IPS-20b (cell line): Measurements from ENCODE around the gene CLGN.
"Not testable (repeated sequence)": the region's sequence is repeated elsewhere in the genome, so short reads cannot be mapped to it uniquely, and the experiment has no call there.

ENCODE experiments used
- H3K27ac ChIP-seq: one replicate; pipeline ENCODE4 v1.5.1; 2013; ENCODE audit warnings: low read length
- H3K27me3 ChIP-seq: 2 replicates; pipeline ENCODE4 v1.6.1; 2013; ENCODE audit warnings: mild to moderate bottlenecking, low read length, inconsistent platforms; ENCODE audit not compliant: insufficient read depth
- H3K36me3 ChIP-seq: 2 replicates; pipeline ENCODE4 v1.6.1; 2013; ENCODE audit warnings: low read depth, mild to moderate bottlenecking, inconsistent platforms, low read length, moderate library complexity; ENCODE audit not compliant: insufficient read depth
- H3K4me1 ChIP-seq: 2 replicates; pipeline ENCODE4 v1.6.1; 2013; ENCODE audit warnings: mild to moderate bottlenecking, control low read depth, inconsistent platforms, low read length, moderate library complexity; ENCODE audit not compliant: insufficient read depth
- H3K4me3 ChIP-seq: 2 replicates; pipeline ENCODE4 v1.5.1; 2013; ENCODE audit warnings: mild to moderate bottlenecking, low read length, inconsistent platforms
- H3K9ac ChIP-seq: 2 replicates; pipeline ENCODE4 v1.6.1; 2013; ENCODE audit warnings: low read depth, mild to moderate bottlenecking, inconsistent platforms, low read length, moderate library complexity
- H3K9me3 ChIP-seq: 2 replicates; pipeline ENCODE4 v1.6.1; 2013; ENCODE audit warnings: mild to moderate bottlenecking, low read depth, low read length, inconsistent platforms; ENCODE audit not compliant: insufficient read depth

Gene CLGN

GRCh38 chr4:140427919-140428471 is 547 bp upstream of the CLGN start:
- Histone ChIP-seq H3K4me3 (peak overlapping the region; percentile 80), H3K9me3 (no peaks in the 10 kb centered on the region), H3K36me3 (no peaks in the 10 kb centered on the region), H3K27me3 (peaks cover 23% of the 10 kb centered on the region), H3K4me1 (no peaks in the 10 kb centered on the region), H3K9ac (peak overlapping the region; percentile 33; the same call in 1 of the 2 replicates), H3K27ac (no peak overlapping the region)

DNA sequence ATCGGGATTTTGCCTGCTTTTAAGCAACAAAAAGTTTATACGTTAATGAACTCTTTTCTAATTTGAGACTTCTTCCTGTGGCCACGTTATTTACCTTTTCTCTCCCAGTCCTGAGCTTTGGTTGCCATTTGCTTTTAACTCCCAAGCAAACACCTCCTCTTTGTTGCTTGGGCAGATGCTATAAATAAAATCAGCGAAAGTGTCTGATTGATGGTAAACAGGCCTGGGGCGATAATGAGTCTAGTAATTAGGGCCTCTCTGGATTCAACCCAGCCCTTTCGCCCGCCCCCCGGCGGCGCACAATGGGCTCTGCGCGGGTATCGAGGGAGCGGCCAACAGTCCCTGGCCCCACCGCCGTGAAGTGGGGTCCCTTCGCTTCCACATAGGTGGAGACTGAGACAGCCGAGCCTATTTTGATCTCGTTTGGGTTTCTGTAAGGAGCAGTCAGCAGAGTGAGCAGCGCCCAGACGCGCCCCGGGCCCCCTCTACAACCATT is 790 bp downstream of the CLGN start:
- Histone ChIP-seq H3K4me3 (peak overlapping the region; percentile 80), H3K36me3 (no peaks in the 10 kb centered on the region), H3K27me3 (peaks cover 23% of the 10 kb centered on the region), H3K27ac (no peak overlapping the region), H3K4me1 (no peaks in the 10 kb centered on the region), H3K9me3 (no peaks in the 10 kb centered on the region), H3K9ac (peak overlapping the region; percentile 73; the same call in 1 of the 2 replicates)

GRCh38 chr4:140423106-140423505 is 4.3 kb downstream of the CLGN start:
- Histone ChIP-seq H3K4me1 (no peaks in the 10 kb centered on the region), H3K36me3 (no peaks in the 10 kb centered on the region), H3K9me3 (no peaks in the 10 kb centered on the region), H3K9ac (no peak overlapping the region), H3K4me3 (no peak overlapping the region), H3K27me3 (peaks cover 16% of the 10 kb centered on the region), H3K27ac (no peak overlapping the region)

DNA sequence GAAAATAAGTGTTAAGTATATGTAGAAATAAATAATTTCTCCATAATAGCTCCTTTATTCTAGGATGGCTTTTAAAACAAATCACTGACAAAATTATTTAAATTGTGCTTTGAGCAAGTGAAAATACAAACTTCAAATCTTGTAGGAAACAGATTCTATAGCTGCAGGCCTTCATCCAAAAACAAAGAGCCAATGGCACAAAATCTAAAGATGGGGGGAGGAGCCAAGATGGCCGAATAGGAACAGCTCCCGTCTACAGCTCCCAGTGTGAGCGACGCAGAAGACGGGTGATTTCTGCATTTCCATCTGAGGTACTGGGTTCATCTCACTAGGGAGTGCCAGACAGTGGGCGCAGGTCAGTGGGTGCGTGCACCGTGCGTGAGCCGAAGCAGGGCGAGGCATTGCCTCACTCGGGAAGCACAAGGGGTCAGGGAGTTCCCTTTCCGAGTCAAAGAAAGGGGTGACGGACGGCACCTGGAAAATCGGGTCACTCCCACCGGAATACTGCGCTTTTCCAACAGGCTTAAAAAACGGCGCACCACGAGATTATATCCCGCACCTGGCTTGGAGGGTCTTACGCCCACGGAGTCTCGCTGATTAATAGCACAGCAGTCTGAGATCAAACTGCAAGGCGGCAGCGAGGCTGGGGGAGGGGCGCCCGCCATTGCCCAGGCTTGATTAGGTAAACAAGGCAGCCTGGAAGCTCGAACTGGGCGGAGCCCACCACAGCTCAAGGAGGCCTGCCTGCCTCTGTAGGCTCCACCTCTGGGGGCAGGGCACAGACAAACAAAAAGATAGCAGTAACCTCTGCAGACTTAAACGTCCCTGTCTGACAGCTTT is 14.1 kb downstream of the CLGN start:
- H3K4me1 ChIP-seq, H3K27ac ChIP-seq, H3K36me3 ChIP-seq, H3K9ac ChIP-seq, H3K4me3 ChIP-seq, H3K9me3 ChIP-seq, H3K27me3 ChIP-seq: not testable (repeated sequence)

DNA sequence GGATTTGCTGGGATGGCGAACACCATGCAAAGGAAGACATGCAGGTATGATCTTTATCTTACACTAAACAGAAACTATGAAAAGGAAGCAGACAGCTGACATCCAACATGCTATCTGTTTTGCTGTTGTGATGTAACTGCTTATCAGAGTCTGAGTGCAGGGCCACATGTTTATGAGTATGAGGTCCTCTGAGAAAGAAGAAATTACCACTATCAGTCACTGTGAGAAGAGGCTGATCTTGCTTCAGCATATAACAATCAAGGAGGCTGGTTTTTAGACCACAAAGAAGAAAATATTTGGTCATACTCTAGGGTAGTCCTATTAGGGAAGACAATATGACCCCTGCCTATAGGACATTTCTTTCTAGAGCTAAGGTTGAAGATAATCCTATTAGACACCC is 18.5 kb downstream of the CLGN start:
- Histone ChIP-seq H3K9ac (no peak overlapping the region), H3K27me3 (no peaks in the 10 kb centered on the region), H3K27ac (no peak overlapping the region), H3K36me3 (no peaks in the 10 kb centered on the region), H3K4me1 (peaks cover 9% of the 10 kb centered on the region; the same call in 1 of the 2 replicates), H3K9me3 (no peaks in the 10 kb centered on the region), H3K4me3 (no peak overlapping the region)

- Histone ChIP-seq H3K9ac (no peak overlapping the region), H3K4me3 (no peak overlapping the region), H3K36me3 (no peaks in the 10 kb centered on the region), H3K27ac (no peak overlapping the region), H3K4me1 (no peaks in the 10 kb centered on the region), H3K27me3 (no peaks in the 10 kb centered on the region), H3K9me3 (no peaks in the 10 kb centered on the region)
Observed at GRCh38 chr4:140406292-140406691, 21.2 kb downstream of the CLGN start.

GRCh38 chr4:140400111-140400510 is 27.3 kb downstream of the CLGN start:
- Histone ChIP-seq H3K27me3 (no peaks in the 10 kb centered on the region), H3K4me1 (no peaks in the 10 kb centered on the region), H3K36me3 (no peaks in the 10 kb centered on the region), H3K9me3 (no peaks in the 10 kb centered on the region), H3K27ac (no peak overlapping the region), H3K4me3 (no peak overlapping the region), H3K9ac (no peak overlapping the region)

GRCh38 chr4:140395668-140396067 is 31.8 kb downstream of the CLGN start:
- Histone ChIP-seq H3K9me3 (no peaks in the 10 kb centered on the region), H3K4me1 (no peaks in the 10 kb centered on the region), H3K9ac (no peak overlapping the region), H3K27ac (no peak overlapping the region), H3K4me3 (no peak overlapping the region), H3K27me3 (no peaks in the 10 kb centered on the region), H3K36me3 (no peaks in the 10 kb centered on the region)

- H3K27ac ChIP-seq = no peak overlapping the region
- H3K4me1 ChIP-seq = no peaks in the 10 kb centered on the region
- H3K9me3 ChIP-seq = no peaks in the 10 kb centered on the region
- H3K9ac ChIP-seq = no peak overlapping the region
- no peaks in the 10 kb centered on the region for H3K36me3 ChIP-seq
- H3K27me3 ChIP-seq = no peaks in the 10 kb centered on the region
- H3K4me3 ChIP-seq = no peak overlapping the region
Observed at GRCh38 chr4:140388015-140388414, 39.4 kb downstream of the CLGN start.

DNA sequence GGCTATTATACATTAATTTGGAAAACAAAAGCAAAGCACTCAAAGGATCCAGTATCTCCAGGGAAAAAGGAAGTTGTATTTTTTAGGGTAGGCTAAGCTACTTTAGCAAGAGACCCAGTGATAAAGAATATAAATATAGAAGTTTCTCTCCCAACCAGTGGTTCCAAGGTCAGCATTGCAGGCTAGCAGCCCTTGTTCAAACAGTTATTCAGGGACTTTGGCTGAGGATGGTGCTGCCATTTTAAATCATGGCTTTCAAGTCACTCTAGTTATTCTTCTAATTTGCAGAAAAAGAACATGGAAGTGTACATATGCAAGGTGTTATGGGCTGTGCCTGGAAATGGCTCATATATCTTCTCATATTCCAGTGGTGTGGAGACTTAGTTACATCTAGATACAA is 44.7 kb downstream of the CLGN start:
- no peak overlapping the region for H3K27ac ChIP-seq
- H3K4me1 ChIP-seq = no peaks in the 10 kb centered on the region
- H3K27me3 ChIP-seq = no peaks in the 10 kb centered on the region
- H3K9me3 ChIP-seq = no peaks in the 10 kb centered on the region
- peaks cover 21% of the 10 kb centered on the region; the same call in 1 of the 2 replicates for H3K36me3 ChIP-seq
- no peak overlapping the region for H3K9ac ChIP-seq
- H3K4me3 ChIP-seq = no peak overlapping the region

GRCh38 chr4:140374130-140374477 is 53.3 kb downstream of the CLGN start:
- H3K36me3 ChIP-seq = 0 out of 2 replicates have a peak, but pooled peaks cover 2% of the 10 kb centered on the region
- H3K4me3 ChIP-seq = peak overlapping the region; percentile 90
- no peaks in the 10 kb centered on the region for H3K27me3 ChIP-seq
- H3K27ac ChIP-seq = peak overlapping the region; percentile 18
- H3K9me3 ChIP-seq = no peaks in the 10 kb centered on the region
- peaks cover 7% of the 10 kb centered on the region; the same call in 1 of the 2 replicates for H3K4me1 ChIP-seq
- peak overlapping the region; percentile 84 for H3K9ac ChIP-seq
